Ammon's horn (tissue), 1 donor: ENCODE measurements around the gene FRYL.

Experiments
- DNase-seq: peaks from one replicate; pipeline ENCODE4 v3.0.0-alpha.2; 2016; ENCODE audit warnings: low spot score

Gene FRYL

DNA sequence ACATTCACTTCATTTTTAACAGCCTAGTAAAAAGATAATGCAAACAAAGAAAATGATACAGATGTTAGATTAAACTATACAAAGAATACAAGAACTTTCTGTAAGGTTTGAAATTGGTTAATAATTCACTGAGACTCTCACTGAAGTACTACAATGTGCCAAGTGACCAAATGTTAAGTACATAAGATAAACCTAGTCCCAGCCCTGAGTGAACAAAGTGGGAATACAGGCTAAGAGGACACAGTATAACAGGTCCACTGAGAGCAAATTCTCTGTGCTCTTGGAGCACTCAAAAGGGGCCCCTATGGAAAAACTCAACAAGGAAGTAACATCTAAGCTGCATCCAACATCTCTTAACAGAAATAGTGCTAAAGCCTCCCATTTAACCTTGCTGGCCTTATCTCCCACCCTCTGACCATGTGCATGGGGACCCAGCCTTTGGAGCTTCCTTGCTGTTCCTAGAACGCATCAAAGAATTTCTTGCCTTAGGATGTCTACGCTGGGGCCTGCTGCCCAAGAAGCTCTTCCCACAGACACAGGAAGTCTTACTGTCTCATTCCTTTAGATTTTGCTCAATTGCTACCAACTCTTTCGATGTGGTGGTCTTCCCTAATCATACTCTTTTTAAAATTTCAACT, 176.6 kb downstream of the FRYL start:
- DNase-seq: no peak

DNA sequence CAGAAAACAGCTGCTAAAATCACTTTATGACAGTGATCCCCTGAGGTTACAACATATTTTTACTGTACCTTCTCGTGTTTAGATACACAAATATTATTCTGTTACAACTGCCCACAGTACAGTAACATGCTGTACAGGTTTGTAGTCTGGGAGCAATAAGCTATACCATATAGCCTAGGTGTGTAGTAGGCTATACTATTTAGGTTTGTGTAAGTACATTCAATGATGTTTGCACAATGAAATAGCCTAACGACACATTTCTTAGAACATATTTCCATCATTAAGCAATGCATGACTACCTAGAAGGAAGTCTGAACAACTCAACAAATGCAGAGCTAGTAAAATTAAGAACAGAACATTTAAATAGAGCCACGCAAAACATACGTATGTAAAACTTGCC, 177.3 kb downstream of the FRYL start:
- DNase-seq: no peak

DNA sequence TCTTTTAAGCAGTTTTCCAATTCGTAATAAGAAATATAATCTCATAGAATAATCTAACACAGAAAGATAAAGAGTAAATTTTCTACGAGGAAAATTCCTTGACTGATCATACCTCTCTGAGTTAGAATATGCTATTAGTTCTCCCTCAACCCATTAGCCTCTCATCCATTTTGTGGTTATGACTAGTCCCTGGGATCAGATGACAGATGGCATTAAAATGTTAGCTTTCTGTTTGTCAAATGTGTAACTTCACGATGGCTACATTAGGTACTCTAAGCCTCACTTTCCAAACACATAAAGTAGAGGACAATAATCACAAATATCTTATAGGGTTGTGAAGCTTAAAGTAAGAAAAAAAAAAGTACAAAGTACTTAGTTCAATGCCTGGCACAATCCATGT, 177.9 kb downstream of the FRYL start:
- DNase-seq: no peak

- no peak for DNase-seq
Observed at GRCh38 chr4:48596336-48596735, 183.7 kb downstream of the FRYL start.

DNA sequence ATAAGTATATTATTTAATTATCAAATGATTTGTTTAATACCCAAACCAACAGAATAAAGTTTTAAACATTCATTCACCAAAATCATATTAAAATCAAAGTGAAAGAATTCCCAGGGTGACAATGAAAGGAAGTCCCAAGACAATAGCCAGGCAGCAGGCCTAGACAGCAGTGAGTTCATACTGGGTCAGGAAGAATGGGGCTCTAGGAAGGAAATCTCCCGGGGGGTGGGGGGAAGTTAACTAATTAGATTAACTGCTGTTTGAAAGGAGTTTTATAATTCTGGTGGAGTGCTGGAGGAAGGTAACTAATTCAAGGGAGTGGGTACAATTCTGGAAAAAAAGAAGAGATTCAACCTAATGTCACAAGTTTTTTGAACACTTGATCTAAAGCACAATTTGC, 185.9 kb downstream of the FRYL start:
- no peak for DNase-seq

GRCh38 chr4:48591372-48591771, 188.7 kb downstream of the FRYL start:
- DNase-seq: no peak

- no peak for DNase-seq
Observed at GRCh38 chr4:48590884-48591283, 189.2 kb downstream of the FRYL start.

GRCh38 chr4:48589098-48589445, 191.0 kb downstream of the FRYL start:
- DNase-seq: no peak

DNA sequence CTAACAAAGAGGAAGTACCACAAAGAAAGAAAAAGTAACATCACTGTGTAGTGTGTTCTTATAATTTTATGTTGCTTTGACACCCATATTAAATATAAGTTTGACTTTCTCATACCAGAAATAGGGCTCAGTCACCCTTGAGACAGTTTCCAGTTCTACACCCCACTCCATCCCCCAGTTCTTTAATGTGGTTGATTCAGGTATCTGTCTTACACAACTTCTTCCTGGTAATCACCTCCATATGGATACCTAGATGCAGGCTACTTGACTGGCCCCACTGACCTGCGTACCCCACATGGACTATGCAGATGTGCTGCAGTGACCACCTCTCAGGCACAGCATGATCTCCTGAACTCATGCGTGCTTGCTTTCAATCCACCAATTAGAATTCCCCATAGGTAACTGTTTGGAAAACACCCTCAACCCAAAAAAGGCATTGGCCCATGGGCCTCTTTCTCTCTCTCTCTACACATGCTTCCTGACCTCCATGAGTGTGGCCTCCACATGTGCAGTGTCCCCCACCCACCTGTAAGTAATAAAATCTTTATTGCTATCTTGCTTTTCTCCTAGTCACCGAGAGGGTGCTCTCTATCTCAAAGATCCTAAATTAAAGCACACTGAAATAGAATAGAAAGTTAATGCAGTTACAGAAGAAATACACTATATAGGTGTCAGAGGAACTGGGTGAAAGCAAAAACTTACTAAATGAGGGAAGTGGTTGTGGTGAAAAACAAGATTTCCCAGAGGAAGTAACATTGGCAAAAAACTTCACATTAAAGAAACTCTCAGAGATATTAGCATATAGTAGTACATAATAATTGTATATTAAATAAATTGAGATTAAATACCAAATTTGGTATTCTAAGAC, 191.6 kb downstream of the FRYL start:
- DNase-seq: no peak

DNA sequence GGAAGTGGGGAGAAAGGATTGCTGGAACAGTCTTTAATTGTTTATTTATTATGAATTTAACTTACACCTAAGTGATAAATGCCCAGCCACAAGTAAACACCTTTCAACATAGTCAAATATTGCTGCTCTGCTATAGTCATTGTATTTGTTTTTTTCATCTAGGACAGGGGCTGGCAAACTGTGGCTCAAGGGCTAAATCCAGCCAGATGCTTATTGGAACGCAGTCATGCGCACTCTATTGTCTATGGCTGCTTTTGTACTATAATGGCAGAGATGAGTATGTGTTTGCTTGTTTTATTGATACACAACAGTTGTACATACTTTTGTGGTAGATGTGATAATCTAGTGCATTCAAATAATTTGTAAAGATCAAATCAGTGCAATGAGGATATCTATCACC, 194.7 kb downstream of the FRYL start:
- DNase-seq: peak; percentile 26

DNA sequence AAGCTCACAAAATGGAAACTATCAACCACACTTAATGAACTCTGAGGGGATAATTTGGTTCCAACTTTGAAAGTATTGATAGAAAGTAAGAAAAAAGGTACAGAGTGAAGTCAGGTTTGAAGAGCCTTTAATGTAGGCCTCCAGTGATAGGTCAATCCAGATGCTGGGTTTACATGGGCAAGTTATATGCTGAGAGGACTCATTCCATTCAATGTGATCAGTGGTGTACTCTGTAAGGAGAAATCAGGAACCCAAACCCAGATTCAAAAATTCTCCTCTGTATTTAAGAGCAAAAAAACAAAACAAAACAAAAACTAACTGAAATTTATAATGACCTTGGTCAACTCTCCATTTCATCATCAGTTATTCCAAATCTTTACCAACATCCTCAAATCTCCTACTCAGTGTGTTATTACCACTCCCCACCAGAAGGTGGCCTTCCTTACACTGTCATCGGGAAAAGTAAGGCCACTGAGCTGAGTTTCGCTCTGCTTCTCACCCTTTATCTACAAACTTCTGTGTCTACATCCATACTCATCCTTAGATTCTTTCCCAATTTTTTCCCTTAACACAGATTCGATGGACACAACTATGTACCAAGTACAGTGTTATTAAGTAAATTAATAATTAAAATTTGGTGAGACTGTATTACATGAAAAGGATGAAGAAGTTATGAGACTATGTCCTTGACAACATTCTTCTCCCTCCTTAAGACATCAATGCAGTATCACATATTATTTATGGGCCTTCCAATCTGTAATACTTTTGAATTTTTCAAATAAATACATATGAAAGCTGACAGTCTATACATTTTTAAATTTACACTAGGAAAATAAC, 201.7 kb downstream of the FRYL start:
- DNase-seq: peak; percentile 92

GRCh38 chr4:48575964-48576363, 204.1 kb downstream of the FRYL start:
- DNase-seq: no peak

DNA sequence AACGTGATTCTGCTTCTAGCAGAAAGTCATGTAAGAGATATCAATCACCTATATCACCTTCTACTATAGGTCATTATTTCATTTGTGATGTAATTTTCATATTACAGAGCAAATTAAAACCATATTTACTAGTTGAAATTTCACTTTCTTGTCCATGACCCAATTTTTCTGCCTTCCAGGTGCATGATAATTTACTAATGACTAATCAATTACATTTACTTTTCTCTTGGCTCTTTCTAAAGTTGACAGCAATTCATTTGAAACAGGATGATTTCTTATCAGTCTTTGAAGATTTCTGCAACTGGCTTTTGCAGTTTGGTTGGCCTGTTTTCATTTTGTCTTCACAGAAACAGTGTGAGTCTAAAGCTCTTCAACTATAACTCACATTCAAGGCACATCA, 208.6 kb downstream of the FRYL start:
- DNase-seq: no peak

- no peak for DNase-seq
Observed at GRCh38 chr4:48570646-48571220, 209.3 kb downstream of the FRYL start.

GRCh38 chr4:48566034-48566384, 214.1 kb downstream of the FRYL start:
- no peak for DNase-seq

DNA sequence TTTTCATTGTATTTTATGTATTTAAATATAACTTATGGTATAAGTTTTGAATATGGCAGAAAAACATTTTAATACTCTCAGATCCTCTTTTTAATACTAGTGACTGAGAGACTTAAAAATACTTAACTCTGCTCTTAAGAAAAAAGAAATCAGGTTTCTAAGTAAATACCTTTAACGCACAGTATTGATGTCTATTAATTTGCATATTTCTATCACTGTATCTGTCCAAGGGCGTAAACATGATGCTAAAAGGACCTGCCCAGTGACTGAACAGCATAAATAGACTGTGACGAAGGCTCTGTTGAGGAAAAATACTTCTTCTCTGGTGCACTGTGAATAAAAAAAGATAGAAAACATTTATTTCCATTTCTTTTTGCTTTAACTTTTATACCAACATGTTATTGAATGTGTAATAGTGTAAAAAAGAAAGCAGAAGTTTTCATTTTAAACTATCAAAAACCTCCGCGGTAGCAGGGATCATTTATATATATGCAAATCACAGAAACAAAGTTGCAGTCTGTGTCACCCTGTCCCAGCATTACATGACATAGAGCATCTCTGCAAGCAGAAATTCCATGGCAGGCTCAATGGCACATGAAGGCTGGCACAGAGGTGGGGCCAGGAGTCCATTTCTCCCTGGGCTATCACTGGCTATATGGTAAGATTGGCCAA, 214.6 kb downstream of the FRYL start:
- no peak for DNase-seq

DNA sequence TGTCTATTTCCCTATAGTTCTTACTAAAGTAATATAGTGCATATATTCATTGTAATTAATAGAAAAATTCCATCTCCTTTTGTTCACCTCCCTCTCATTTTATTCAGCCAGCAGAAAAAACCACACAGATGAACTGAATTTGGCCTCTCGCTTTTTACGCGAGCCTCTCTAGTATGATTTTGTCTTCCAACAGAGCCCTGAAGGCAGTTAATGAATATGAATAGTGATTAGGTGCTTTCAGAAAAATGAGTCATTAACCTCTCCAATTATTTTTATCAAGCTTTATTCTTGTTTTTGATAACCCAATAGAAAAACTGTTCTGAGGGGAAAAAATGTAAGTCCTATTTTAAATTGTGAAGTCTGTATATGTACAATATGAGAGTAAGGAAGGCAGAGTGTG, 215.9 kb downstream of the FRYL start:
- DNase-seq: no peak

DNA sequence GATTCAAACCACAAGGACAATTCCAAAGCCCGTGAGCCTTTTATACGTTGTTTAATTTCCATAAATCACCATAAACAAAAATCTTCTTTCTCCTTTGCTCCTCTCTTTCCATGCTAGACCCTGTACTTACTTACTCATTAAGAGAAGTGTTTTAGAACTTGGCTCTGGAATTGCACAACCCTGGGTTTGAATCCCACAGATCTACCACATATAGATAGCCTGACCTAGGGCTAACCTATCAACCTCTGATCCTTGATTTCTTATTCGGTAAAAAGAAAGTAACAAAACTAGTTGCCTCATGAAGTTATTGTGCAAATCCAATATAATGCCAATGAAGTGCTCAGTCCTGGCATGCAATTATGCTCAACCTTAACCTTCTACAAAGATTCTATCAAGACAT, 221.3 kb downstream of the FRYL start:
- no peak for DNase-seq

DNA sequence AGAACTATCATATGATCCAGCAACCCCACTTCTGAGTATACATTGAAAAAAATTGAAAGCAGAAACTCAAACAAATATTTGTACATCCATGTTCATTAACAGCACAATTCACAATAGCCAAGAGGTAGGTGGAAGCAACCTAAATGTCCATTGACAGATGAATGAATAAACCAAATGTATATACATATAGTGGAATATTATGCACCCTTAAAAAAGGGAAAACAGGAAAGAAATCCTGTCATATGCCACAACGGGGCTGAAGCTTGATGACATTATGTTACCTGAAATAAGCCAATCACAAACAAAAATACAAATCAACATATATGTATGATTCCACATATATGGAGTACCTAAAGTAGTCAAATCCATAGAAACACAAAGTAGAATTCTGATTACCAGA, 222.1 kb downstream of the FRYL start:
- DNase-seq: no peak

- DNase-seq: no peak
Observed at GRCh38 chr4:48557478-48557877, 222.6 kb downstream of the FRYL start.

DNA sequence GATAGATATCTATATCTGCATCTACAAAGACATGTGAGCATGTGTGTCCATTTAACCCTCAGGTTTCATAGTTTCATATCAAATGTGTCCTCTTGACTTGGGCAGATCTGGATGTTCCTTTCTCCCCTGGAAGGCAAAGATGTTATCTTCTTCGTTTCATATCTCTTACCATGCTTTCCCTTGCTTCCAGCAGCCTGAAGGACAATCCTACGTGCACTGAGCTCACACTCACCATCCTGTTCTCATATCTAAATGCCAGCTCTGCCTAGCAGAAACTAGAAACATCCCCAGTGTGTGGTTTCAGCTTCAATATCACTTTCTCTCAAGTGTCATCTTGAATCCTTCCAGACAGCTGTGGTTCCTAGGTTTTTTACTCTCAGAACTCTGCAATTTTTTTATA, 223.8 kb downstream of the FRYL start:
- DNase-seq: no peak

DNA sequence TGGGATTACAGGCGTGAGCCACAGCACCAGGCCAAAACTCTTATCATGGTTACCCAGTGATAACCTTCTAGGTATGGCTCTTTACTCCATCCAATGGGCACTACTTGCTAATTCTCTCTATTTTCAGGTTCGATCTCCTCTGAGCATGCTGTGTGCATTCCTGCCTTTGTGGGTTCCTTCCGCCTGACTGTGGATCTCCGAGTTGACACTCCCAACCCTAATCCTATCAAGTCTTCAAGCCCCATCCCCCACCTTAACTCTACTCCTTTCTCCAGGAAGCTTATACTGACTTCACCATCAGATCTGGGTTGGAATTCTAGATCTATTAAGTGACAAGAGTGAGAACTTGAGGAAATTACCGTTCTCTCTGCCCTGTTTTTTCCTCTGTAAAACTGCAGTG, 225.5 kb downstream of the FRYL start:
- DNase-seq: no peak
